Ishikawa (cell line): Measurements from ENCODE around the gene HLA-B.

ENCODE experiments used
- CEBPB ChIP-seq: IDR thresholded peaks from 2 replicates; pipeline ENCODE4 v1.6.1; 2012
- EP300 ChIP-seq: IDR thresholded peaks from 2 replicates; pipeline ENCODE4 v1.6.1; 2012; ENCODE audit warnings: borderline replicate concordance
- NFIC ChIP-seq: IDR thresholded peaks from 2 replicates; pipeline ENCODE4 v1.6.1; 2012
- TAF1 ChIP-seq: IDR thresholded peaks from 2 replicates; pipeline ENCODE4 v1.6.1; 2012; ENCODE audit warnings: low read depth, mild to moderate bottlenecking
- TEAD4 ChIP-seq: IDR thresholded peaks from 2 replicates; pipeline ENCODE4 v1.6.1; 2012
- ZBTB7A ChIP-seq: IDR thresholded peaks from 2 replicates; pipeline ENCODE4 v1.6.1; 2012; ENCODE audit warnings: low read depth
- TF ChIP-seq, protein P1 (sequence below): IDR thresholded peaks from 2 replicates; pipeline ENCODE4 v1.6.1; 2012
- TF ChIP-seq, protein P2 (sequence below): IDR thresholded peaks from 2 replicates; pipeline ENCODE4 v1.6.1; 2012; ENCODE audit warnings: low read depth, mild to moderate bottlenecking
- TF ChIP-seq, protein P3 (sequence below): IDR thresholded peaks from 2 replicates; pipeline ENCODE4 v1.6.1; 2012

DNA sequence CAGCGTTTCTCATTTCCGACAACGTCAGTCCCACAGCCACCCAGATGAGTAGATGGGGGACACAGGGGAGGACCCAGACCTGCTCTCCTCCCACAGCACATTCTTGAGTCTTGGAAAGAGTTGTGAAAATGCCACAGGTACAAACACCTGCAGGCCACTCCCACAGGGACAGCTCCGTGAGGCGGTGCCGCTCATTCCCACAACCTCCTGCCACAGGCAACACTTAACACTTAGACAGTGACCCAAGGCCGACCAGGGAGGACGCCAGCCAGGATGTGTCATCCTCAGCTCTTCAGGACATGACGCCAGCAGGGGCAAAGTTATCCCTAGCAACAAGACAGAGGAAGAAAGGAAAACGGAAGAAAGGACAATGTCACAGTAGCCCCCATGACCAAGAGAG is 22.9 kb upstream of the HLA-B start:
- TF ChIP-seq EP300 (no peak), CEBPB (no peak), TAF1 (no peak), ZBTB7A (no peak), NFIC (no peak), TEAD4 (no peak)
- TF ChIP-seq, protein P1, sequence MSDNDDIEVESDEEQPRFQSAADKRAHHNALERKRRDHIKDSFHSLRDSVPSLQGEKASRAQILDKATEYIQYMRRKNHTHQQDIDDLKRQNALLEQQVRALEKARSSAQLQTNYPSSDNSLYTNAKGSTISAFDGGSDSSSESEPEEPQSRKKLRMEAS = no peak
- TF ChIP-seq, protein P2, sequence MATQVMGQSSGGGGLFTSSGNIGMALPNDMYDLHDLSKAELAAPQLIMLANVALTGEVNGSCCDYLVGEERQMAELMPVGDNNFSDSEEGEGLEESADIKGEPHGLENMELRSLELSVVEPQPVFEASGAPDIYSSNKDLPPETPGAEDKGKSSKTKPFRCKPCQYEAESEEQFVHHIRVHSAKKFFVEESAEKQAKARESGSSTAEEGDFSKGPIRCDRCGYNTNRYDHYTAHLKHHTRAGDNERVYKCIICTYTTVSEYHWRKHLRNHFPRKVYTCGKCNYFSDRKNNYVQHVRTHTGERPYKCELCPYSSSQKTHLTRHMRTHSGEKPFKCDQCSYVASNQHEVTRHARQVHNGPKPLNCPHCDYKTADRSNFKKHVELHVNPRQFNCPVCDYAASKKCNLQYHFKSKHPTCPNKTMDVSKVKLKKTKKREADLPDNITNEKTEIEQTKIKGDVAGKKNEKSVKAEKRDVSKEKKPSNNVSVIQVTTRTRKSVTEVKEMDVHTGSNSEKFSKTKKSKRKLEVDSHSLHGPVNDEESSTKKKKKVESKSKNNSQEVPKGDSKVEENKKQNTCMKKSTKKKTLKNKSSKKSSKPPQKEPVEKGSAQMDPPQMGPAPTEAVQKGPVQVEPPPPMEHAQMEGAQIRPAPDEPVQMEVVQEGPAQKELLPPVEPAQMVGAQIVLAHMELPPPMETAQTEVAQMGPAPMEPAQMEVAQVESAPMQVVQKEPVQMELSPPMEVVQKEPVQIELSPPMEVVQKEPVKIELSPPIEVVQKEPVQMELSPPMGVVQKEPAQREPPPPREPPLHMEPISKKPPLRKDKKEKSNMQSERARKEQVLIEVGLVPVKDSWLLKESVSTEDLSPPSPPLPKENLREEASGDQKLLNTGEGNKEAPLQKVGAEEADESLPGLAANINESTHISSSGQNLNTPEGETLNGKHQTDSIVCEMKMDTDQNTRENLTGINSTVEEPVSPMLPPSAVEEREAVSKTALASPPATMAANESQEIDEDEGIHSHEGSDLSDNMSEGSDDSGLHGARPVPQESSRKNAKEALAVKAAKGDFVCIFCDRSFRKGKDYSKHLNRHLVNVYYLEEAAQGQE = no peak
- TF ChIP-seq, protein P3, sequence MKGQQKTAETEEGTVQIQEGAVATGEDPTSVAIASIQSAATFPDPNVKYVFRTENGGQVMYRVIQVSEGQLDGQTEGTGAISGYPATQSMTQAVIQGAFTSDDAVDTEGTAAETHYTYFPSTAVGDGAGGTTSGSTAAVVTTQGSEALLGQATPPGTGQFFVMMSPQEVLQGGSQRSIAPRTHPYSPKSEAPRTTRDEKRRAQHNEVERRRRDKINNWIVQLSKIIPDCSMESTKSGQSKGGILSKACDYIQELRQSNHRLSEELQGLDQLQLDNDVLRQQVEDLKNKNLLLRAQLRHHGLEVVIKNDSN = no peak
